HFFc6 (cell line): ENCODE results near the gene TGFB2. TPM values are rescaled to one million over a fixed set of nuclear protein-coding genes. Genes with fewer than 3 reads are reported as not detected.

Experiments
- DNase-seq: peaks from one replicate; pipeline ENCODE4 v3.0.0-alpha.2; 2018
- H3K27ac Mint-ChIP-seq: 2 replicates; pipeline ENCODE4 v1.8.0; 2020; ENCODE audit warnings: mild to moderate bottlenecking, mixed read lengths
- H3K27me3 Mint-ChIP-seq: 2 replicates; pipeline ENCODE4 v1.8.0; 2021; ENCODE audit warnings: mild to moderate bottlenecking, moderate library complexity, mixed read lengths; ENCODE audit not compliant: insufficient read depth
- H3K36me3 Mint-ChIP-seq: 2 replicates; pipeline ENCODE4 v1.8.0; 2021; ENCODE audit warnings: low read depth, mixed read lengths
- H3K4me1 Mint-ChIP-seq: 2 replicates; pipeline ENCODE4 v1.8.0; 2020; ENCODE audit warnings: low read depth, mixed read lengths
- H3K4me3 Mint-ChIP-seq: 2 replicates; pipeline ENCODE4 v1.8.0; 2020; ENCODE audit warnings: mild to moderate bottlenecking, moderate library complexity, mixed read lengths
- H3K9me3 Mint-ChIP-seq: 2 replicates; pipeline ENCODE4 v1.8.0; 2020; ENCODE audit warnings: mild to moderate bottlenecking, mixed read lengths
- CTCF ChIP-seq: fragments of 200-600 bp; sonication (generic); IDR thresholded peaks from 2 replicates; pipeline ENCODE4 v1.5.0; 2021; ENCODE audit warnings: antibody characterized with exemption, mild to moderate bottlenecking
- total RNA-seq, 6 experiments: library from RNA; stranded (reverse); fragmentation: NEBNext Ultra II Directional; extraction: Animal tissue kit (Norgen Biotek cat#: 25700); gene quantifications; 2 replicates in 1 of 6; 3 replicates in 5 of 6; pipeline ENCODE4 v1.2.3, GENCODE V29; 2021

TGFB2 gene
- total RNA-seq, 6 experiments from 2014 or later: 2.0 to 11.8 (median 2.5) TPM

- peaks cover 67% of the 10 kb centered on the region for H3K4me1 Mint-ChIP-seq
- H3K4me3 Mint-ChIP-seq: peak overlapping the region; percentile 79
Measured at GRCh38 chr1:218376722-218377121, 31.6 kb downstream of the TGFB2 start.

GRCh38 chr1:218377143-218377660, 32.1 kb downstream of the TGFB2 start:
- Mint-ChIP-seq H3K27me3 (no peaks in the 10 kb centered on the region; the same call in 1 of the 2 replicates), H3K4me1 (peaks cover 68% of the 10 kb centered on the region), H3K36me3 (no peaks in the 10 kb centered on the region), H3K9me3 (no peaks in the 10 kb centered on the region), H3K27ac (peak overlapping the region; percentile 72), H3K4me3 (peak overlapping the region; percentile 79)
- peak; percentile 98 for DNase-seq
- TF ChIP-seq CTCF: no peak

More at GRCh38 chr1:218376722-218377121, 31.6 kb downstream of the TGFB2 start:
- Mint-ChIP-seq H3K36me3 (no peaks in the 10 kb centered on the region), H3K27me3 (no peaks in the 10 kb centered on the region; the same call in 1 of the 2 replicates), H3K27ac (peak overlapping the region; percentile 72), H3K9me3 (no peaks in the 10 kb centered on the region)
- no peak for TF ChIP-seq CTCF
- DNase-seq: no peak

- DNase-seq: peak; percentile 65
- Mint-ChIP-seq H3K27ac (peak overlapping the region; percentile 51), H3K4me3 (peak overlapping the region; percentile 7; the same call in 1 of the 2 replicates), H3K36me3 (no peaks in the 10 kb centered on the region), H3K27me3 (peaks cover 11% of the 10 kb centered on the region), H3K4me1 (peaks cover 76% of the 10 kb centered on the region), H3K9me3 (no peaks in the 10 kb centered on the region)
- no peak for TF ChIP-seq CTCF
Measured at GRCh38 chr1:218380125-218380977, 35.2 kb downstream of the TGFB2 start.

GRCh38 chr1:218382261-218382660, 37.1 kb downstream of the TGFB2 start:
- TF ChIP-seq CTCF: no peak

GRCh38 chr1:218383051-218383450, 37.9 kb downstream of the TGFB2 start:
- no peak for DNase-seq
- H3K4me1 Mint-ChIP-seq: peaks cover 50% of the 10 kb centered on the region
- no peak for TF ChIP-seq CTCF
- no peak overlapping the region for H3K4me3 Mint-ChIP-seq
- no peak overlapping the region for H3K27ac Mint-ChIP-seq
- peaks cover 15% of the 10 kb centered on the region for H3K27me3 Mint-ChIP-seq
- no peaks in the 10 kb centered on the region for H3K9me3 Mint-ChIP-seq
- H3K36me3 Mint-ChIP-seq: no peaks in the 10 kb centered on the region

More at GRCh38 chr1:218382261-218382660, 37.1 kb downstream of the TGFB2 start:
- H3K27ac Mint-ChIP-seq: no peak overlapping the region
- peaks cover 57% of the 10 kb centered on the region for H3K4me1 Mint-ChIP-seq
- H3K36me3 Mint-ChIP-seq: no peaks in the 10 kb centered on the region
- H3K27me3 Mint-ChIP-seq: peaks cover 11% of the 10 kb centered on the region
- no peaks in the 10 kb centered on the region for H3K9me3 Mint-ChIP-seq
- H3K4me3 Mint-ChIP-seq: no peak overlapping the region
- DNase-seq: no peak
